ENCODE measurements around the gene ARHGEF40. TPM values are rescaled to one million over a fixed set of nuclear protein-coding genes. Genes with fewer than 3 reads are reported as not detected.

The ARHGEF40 gene
- 38.7 and 42.2 TPM in 2 replicates for total RNA-seq (2014; rRNA removed; shearing (Covaris generic))

DNA sequence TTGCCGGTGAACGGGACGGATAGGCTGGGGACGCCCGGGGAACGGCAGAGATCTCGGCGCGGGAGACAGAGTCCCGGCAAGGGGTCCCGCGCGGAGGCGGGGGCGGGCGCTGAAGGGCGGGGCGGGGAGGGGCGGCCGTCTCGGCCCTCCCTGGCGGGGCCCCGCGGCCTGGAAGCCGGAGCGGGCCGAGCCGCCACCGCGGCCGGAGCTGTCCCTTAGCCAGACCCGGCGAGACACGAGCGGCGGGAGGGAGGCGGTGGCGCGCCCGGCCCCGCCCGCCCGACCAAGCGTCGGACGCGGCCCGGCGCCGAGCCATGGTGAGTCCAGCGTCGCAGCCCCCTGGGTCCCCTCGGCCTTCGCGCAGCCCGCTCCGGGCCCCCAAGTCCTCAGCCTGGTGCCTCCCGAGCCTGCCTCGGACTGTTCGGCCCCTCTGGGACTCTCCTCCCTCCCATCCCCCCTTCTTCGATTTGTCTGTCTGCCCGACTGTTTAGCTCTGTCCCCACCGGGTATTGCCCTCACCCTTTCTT, at the start of gene ARHGEF40:
TSS of gene ARHGEF40 (plus strand) at position 222 of the 527 bp plus-strand sequence. CDS start at position 315, 93 bp downstream.
- H3K27me3 ChIP-seq (replicated peaks) = no peaks in the 10 kb centered on the region
- peak in 1 of 2 experiments; percentile 53 for DNase-seq (ENCODE audit: low read depth in 1 of 2, low spot score in 2 of 2)
- H3K4me1 ChIP-seq (replicated peaks) = peaks cover 29% of the 10 kb centered on the region

DNA sequence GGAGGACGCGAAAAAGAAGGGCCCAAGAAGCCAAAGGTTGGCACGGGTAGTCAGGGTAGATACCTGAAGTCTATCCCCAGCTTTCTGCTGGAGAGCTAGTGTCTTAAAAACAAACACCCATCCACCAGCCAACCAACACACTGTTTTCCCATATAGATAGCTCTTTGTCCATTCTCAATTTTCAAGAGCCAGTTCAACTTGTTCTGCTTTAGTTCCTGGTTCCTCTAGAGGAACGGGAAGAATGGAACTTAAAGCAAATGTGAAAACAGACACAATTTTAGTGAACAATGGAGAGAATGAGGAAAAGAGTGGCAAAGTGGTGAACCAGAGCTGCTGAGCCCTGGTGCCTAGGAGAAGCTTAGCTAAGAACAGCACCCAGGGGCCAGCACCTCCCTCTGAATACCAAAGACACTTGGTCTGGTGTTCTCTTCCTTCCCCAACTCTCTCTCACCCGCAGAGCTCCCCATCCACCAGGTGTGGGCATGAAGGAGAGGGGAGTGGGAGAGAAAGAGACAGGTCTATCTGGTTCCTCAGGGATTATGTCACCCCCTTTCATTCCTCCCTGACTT, 49.0 kb upstream of the ARHGEF40 start:
- no peaks in the 10 kb centered on the region for H3K36me3 ChIP-seq
- no peak overlapping the region for H3K4me3 ChIP-seq
- H3K4me1 ChIP-seq (replicated peaks) = peaks cover 4% of the 10 kb centered on the region
- peaks cover 23% of the 10 kb centered on the region for H3K27me3 ChIP-seq (replicated peaks)
- no peaks in the 10 kb centered on the region for H3K9me3 ChIP-seq (replicated peaks)
- H3K27ac ChIP-seq = no peak overlapping the region
- no peak for DNase-seq (ENCODE audit: low read depth in 1 of 2, low spot score in 2 of 2)

More for the DNA sequence above, at the start of gene ARHGEF40:
- Histone ChIP-seq H3K36me3 (peaks cover 34% of the 10 kb centered on the region), H3K4me3 (peak within 1 kb of the TSS; percentile 81), H3K27ac (peak within 1 kb of the TSS; percentile 78), H3K9me3 (replicated peaks) (no peaks in the 10 kb centered on the region)

DNA sequence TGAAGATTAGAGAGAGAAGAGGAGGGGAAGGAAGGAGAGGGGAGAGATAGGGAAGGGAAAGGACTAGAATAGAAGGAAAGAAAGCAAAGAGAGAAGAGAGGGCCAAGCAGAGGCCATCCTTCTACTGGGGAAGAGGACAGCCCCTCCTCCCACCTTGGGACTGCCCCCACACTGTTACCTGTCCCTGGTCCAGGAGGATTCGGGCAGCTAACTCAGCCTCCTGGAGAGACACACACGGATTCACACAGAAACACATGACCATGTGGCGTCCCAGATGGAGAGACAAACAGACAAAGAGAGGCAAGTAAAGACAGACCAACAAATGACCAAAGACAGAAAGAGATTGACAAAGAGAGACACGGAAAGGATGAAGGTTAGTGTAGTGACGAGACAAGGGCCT, 47.4 kb upstream of the ARHGEF40 start:
- no peak overlapping the region for H3K4me3 ChIP-seq
- no peak overlapping the region for H3K27ac ChIP-seq
- H3K36me3 ChIP-seq = no peaks in the 10 kb centered on the region
- no peaks in the 10 kb centered on the region for H3K9me3 ChIP-seq (replicated peaks)
- peaks cover 4% of the 10 kb centered on the region for H3K4me1 ChIP-seq (replicated peaks)
- no peak for DNase-seq (ENCODE audit: low read depth in 1 of 2, low spot score in 2 of 2)
- peaks cover 23% of the 10 kb centered on the region for H3K27me3 ChIP-seq (replicated peaks)

DNA sequence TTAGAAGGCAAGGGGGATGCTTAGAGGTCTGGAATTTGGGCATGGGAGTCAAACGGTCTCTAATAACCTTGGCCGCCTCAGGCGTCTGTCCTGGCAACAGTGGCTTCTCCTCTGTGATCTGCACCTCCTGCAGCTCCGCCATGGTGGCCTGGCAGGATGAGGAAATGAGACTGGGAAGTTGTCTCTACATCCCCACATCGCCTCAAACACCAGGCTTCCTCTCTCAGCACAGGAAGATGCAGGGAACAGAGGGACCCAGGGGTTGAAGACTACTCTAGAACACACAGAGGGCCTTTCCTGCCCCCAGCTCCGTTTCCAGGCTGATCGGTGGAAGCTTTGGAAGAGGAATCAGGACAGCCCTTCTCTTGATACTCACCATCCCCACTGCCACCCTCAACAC, 46.9 kb upstream of the ARHGEF40 start:
- Histone ChIP-seq H3K4me3 (no peak overlapping the region), H3K9me3 (replicated peaks) (no peaks in the 10 kb centered on the region), H3K27me3 (replicated peaks) (peaks cover 23% of the 10 kb centered on the region), H3K27ac (no peak overlapping the region), H3K36me3 (no peaks in the 10 kb centered on the region), H3K4me1 (replicated peaks) (peaks cover 4% of the 10 kb centered on the region)
- no peak for DNase-seq (ENCODE audit: low read depth in 1 of 2, low spot score in 2 of 2)

DNA sequence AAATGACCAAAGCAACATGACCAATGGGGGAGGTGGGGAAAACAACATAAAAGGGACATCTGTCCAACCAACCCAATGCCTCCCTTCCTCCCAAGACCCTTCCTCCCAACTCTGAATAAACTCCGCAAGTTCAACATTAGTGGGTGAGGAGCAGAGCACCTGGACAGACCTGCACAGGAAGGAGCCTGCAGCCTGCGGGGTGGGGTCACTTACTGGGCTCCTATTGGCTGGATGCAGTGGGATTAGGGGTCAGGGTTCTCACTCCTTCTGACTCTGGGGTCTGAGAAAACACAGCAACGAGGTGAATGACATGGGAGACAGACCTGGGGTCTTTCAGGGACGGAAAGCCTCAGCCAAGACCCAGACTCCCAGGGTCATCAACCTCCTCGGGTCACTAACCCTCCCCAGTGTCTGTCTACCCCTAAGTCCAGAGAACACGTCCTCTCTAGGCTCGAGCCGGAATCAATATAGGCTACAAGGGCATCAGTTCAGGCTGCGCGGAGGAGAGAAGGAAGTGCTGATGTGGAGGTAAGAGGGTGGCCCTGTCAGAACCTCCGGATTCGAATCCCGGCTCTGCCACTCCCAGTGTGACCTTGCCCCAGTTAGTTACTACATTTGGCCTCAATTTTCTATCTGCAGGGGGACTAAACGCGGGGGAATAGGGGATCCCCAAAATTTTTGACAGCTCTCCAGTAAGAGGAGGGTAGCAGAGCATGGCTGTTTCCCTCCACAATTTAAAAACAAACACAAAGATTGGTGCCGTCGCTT, 46.1 kb upstream of the ARHGEF40 start:
- H3K4me1 ChIP-seq (replicated peaks) = peaks cover 4% of the 10 kb centered on the region
- no peaks in the 10 kb centered on the region for H3K9me3 ChIP-seq (replicated peaks)
- no peak overlapping the region for H3K4me3 ChIP-seq
- H3K27ac ChIP-seq = no peak overlapping the region
- H3K36me3 ChIP-seq = no peaks in the 10 kb centered on the region
- no peak for DNase-seq (ENCODE audit: low read depth in 1 of 2, low spot score in 2 of 2)
- H3K27me3 ChIP-seq (replicated peaks) = peaks cover 23% of the 10 kb centered on the region

DNA sequence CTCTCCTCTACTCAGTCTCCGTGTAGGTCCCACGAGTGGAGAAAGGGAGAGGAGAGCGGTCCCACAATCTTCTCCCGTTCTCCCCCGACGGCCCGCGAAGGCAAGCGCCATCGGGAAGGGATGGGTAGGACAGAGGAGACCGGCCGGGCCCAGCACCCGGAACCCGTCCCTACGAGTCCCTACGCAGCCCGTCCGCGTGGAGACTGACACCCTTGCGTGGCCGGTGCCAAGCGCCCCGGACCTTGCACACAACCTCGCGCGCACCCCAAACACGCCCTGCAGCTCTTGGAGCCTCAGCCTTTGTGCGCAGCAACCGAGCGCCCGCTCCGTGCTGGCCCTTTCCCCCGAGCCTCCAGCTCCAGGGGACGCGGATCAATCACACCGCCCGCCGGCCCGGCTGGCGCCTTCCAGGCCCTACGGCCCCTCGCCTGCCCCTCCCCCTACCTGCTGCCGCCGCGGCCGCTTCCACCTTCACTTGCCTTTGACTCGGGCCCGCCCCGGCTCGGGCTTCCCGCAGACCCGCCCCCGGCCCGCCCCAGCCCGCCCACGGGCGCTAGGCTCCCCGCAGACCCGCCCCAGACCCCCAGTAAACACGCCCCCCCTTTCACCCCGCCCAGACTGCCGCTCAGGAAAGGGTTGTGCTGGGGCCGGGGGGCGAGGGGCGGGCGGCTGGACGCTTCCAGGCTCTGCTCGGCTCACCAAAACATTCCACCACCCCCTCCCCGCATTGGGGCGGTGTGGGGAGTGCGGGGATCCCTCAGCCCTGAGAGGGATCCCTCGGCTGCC, 45.3 kb upstream of the ARHGEF40 start, which contains the start of gene NDRG2:
TSS of gene NDRG2 (minus strand) at position 477 of the 786 bp plus-strand sequence. CDS start 1,746 bp downstream, outside the sequence.
- DNase-seq (ENCODE audit: low read depth in 1 of 2, low spot score in 2 of 2) = no peak
- H3K36me3 ChIP-seq = no peaks in the 10 kb centered on the region
- no peaks in the 10 kb centered on the region for H3K9me3 ChIP-seq (replicated peaks)
- peaks cover 23% of the 10 kb centered on the region for H3K27me3 ChIP-seq (replicated peaks)
- H3K27ac ChIP-seq = no peak within 1 kb of the TSS
- peaks cover 4% of the 10 kb centered on the region for H3K4me1 ChIP-seq (replicated peaks)
- H3K4me3 ChIP-seq = peak within 1 kb of the TSS; percentile 16; the same call in 1 of the 2 replicates

DNA sequence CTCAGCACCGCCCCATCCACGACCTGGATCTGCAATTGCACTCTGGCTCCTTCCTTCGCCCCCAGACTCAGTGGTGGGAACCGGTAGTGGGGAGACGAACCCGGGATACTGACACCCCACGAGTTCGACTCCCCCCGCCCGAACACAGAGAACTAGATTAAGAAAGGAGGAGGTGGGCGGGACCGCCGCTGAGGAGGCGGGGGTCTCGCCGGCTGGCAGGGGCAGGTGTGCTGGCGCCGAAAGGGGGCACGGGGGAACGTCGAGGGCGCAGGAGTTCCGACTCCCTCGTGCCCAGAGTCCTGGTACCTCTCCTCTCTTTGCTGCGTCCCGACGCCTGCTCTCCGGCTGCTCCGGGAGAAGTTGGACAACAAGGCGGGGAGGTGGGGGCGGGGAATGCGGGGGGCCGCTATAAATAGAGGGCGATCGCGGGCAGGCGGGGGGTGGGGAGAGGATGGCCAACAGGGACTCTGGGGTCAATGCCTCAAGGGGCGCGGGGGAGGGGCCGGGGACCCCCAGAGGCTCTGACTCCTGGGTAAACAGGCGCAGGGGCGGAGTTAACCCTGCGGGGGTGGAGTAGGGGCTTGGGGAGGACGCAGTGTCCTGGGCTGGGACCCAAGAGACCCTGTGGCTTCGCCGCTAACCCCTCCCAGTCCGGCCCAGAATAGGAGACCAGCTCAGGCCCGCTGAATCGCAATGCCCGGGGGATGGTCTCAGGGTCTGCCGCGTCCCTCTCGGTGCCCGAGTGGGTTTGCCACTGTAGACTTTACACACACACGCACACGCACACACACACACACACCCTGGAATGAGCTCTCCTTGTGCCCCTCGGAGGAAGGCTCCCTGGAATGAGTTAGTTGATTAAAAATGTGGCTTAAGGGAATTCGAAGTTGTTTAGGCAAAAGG, 44.5 kb upstream of the ARHGEF40 start:
- H3K27ac ChIP-seq = no peak overlapping the region
- peaks cover 23% of the 10 kb centered on the region for H3K27me3 ChIP-seq (replicated peaks)
- no peaks in the 10 kb centered on the region for H3K36me3 ChIP-seq
- H3K9me3 ChIP-seq (replicated peaks) = no peaks in the 10 kb centered on the region
- no peak for DNase-seq (ENCODE audit: low read depth in 1 of 2, low spot score in 2 of 2)
- peaks cover 4% of the 10 kb centered on the region for H3K4me1 ChIP-seq (replicated peaks)
- H3K4me3 ChIP-seq = no peak overlapping the region

DNA sequence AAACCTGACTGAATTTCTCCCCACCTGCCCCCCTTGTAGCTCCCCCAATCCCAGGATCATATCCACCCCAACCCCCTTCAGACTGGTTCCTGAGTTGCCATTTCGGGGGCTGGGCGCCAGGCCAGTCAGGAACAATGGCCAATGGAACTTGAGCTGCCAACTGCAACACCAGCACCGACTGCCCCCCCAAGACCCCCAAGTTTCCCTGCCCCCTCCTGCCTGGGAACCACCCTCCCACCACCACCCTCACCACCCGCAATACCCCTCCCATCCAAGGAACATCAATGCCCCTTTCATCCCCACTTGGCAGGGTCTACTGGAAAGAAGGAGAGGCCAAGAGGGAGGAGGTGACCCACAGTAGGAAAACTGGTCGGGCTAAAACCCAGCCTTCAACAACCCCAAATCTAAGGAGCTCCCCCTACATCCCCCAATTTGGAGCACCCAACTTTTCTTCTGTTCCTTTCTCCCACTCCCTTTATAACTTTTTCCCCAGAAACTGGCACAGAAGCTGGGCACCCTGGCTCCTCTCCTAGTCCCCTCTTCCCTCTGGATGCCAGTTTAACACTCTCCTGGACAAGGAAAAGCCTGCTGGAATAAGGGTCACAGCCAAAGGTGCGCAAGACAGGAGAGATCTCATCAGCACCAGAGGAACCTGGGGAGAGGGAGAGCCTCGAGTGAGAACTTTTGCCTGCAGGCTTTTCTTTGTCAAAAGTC, 43.7 kb upstream of the ARHGEF40 start:
- H3K4me1 ChIP-seq (replicated peaks) = peaks cover 4% of the 10 kb centered on the region
- peaks cover 23% of the 10 kb centered on the region for H3K27me3 ChIP-seq (replicated peaks)
- no peak overlapping the region for H3K4me3 ChIP-seq
- no peak overlapping the region for H3K27ac ChIP-seq
- no peaks in the 10 kb centered on the region for H3K9me3 ChIP-seq (replicated peaks)
- H3K36me3 ChIP-seq = no peaks in the 10 kb centered on the region
- DNase-seq (ENCODE audit: low read depth in 1 of 2, low spot score in 2 of 2) = no peak

DNA sequence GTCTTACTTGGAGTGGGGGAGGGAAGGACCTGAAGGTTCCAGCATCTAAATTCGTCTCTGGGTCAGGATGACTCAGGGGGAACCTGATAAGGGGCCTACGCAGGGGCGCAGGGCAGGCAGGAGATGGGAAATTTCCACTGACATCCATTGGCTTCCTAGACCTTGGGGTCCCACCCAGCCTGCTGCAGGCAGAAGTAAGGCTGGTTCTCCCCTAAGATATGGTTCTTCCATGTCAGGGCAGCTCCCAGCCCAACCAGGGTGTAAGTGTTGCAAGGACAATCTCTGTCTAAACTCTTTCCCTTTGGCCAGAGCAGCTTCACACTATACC, 43.2 kb upstream of the ARHGEF40 start:
- Histone ChIP-seq H3K9me3 (replicated peaks) (no peaks in the 10 kb centered on the region), H3K4me1 (replicated peaks) (peaks cover 4% of the 10 kb centered on the region), H3K36me3 (no peaks in the 10 kb centered on the region), H3K4me3 (no peak overlapping the region), H3K27ac (no peak overlapping the region), H3K27me3 (replicated peaks) (peaks cover 23% of the 10 kb centered on the region)
- DNase-seq (ENCODE audit: low read depth in 1 of 2, low spot score in 2 of 2) = no peak

DNA sequence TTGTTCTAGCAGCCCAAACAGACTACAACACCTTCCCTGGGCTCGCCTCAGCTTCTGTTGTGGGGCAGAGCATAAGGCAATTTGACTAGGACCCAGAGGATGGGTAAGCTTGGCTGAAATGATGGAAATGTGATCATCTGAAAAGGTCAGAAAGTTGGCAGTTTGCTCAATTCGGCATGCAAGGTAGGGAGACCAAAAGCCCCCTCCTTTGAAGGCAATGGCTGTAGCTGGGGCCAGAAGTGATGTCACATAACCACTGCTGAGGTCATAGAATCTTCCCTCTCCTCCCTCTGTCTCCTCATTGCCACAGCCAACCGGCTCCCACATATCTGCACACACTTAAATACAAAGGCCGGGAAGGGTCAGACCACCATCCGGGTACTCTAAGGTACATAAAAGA, 40.2 kb upstream of the ARHGEF40 start, which contains the start of gene TPPP2:
TSS of gene TPPP2 (plus strand) at position 301 of the 400 bp plus-strand sequence. CDS start 365 bp downstream, outside the sequence.
- Histone ChIP-seq H3K36me3 (no peaks in the 10 kb centered on the region), H3K4me3 (no peak within 1 kb of the TSS), H3K9me3 (replicated peaks) (no peaks in the 10 kb centered on the region), H3K27me3 (replicated peaks) (peaks cover 10% of the 10 kb centered on the region), H3K4me1 (replicated peaks) (no peaks in the 10 kb centered on the region), H3K27ac (no peak within 1 kb of the TSS)
- no peak for DNase-seq (ENCODE audit: low read depth in 1 of 2, low spot score in 2 of 2)

DNA sequence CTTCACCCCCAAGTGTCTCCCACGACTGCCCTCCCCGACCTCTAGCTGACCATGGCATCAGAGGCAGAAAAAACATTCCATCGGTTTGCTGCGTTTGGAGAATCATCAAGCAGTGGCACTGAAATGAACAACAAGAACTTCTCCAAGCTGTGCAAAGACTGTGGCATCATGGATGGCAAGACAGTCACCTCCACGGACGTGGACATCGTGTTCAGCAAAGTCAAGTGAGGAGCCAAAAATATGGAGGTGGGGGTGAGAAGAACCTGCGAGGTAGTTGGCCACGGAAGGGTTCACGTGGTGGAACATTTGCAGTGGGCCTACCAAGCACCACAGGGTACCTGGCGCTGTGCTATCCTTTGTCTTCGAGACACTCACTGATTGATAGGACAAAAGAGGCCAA, 39.6 kb upstream of the ARHGEF40 start:
- H3K4me3 ChIP-seq = no peak overlapping the region
- H3K36me3 ChIP-seq = no peaks in the 10 kb centered on the region
- H3K9me3 ChIP-seq (replicated peaks) = no peaks in the 10 kb centered on the region
- no peaks in the 10 kb centered on the region for H3K4me1 ChIP-seq (replicated peaks)
- no peak overlapping the region for H3K27ac ChIP-seq
- H3K27me3 ChIP-seq (replicated peaks) = peaks cover 5% of the 10 kb centered on the region; the same call in 1 of the 2 replicates
- DNase-seq (ENCODE audit: low read depth in 1 of 2, low spot score in 2 of 2) = no peak

DNA sequence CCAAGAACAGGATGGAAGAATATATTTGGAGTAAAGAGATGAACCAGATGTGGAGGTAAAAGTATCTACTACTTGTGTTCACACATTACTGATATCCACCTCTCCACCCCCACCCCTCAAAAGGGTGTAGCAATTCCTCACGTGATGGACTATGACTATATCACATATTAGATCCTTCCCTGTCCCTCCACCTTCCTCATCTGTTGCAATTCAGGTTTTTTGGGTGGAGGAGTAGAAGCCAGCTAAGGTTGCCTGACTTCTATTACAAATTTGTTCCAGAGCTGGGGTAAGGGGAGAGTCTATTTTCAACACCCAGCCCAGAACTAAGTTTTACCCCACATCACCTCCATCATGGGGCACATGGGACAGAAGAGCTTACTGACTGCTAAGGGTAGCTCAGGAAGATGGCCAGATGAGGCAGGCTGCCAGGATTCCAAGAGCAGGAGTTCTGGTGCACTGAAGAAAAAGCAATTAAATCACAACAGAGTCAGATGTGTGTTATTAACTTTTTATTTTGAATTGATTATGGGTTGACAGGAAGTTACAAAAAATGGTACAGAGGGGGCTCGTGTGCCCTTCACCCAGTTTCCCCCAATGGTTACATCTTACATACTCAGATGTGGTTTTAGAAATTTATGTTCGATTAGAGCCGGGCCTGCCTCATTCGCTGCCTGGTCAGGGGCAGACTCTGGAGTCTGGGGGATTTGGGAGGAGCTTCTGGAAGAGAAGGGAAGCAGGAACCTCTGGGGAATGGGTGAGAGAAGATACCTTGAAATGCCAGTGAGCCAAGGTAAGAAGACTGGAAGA, 37.6 kb upstream of the ARHGEF40 start:
- Histone ChIP-seq H3K4me1 (replicated peaks) (no peaks in the 10 kb centered on the region), H3K9me3 (replicated peaks) (no peaks in the 10 kb centered on the region), H3K27me3 (replicated peaks) (peaks cover 5% of the 10 kb centered on the region; the same call in 1 of the 2 replicates), H3K4me3 (no peak overlapping the region), H3K27ac (no peak overlapping the region), H3K36me3 (no peaks in the 10 kb centered on the region)
- no peak for DNase-seq (ENCODE audit: low read depth in 1 of 2, low spot score in 2 of 2)
